OCI-LY1 (cell line): ENCODE results near the gene PTPN6.

ENCODE experiments used
- H2AFZ ChIP-seq: fragments of 200-600 bp; sonication (generic), shearing (Covaris generic); 2 replicates; pipeline ENCODE4 v1.6.0; 2014; ENCODE audit warnings: antibody characterized with exemption, mild to moderate bottlenecking, low read length
- H3F3A ChIP-seq: fragments of 200-600 bp; sonication (generic), shearing (Covaris generic); 2 replicates; pipeline ENCODE4 v1.6.0; 2014; ENCODE audit warnings: mild to moderate bottlenecking, antibody characterized with exemption, low read length, moderate library complexity; ENCODE audit not compliant: insufficient read depth
- H3K27ac ChIP-seq: fragments of 200-600 bp; sonication (generic); 2 replicates; pipeline ENCODE4 v1.5.1; 2014; ENCODE audit warnings: low read length, mixed run types, mild to moderate bottlenecking, low read depth; ENCODE audit not compliant: poor library complexity, severe bottlenecking
- H3K27me3 ChIP-seq: fragments of 200-600 bp; sonication (generic); 2 replicates; pipeline ENCODE4 v1.6.0; 2014; ENCODE audit warnings: antibody characterized with exemption, mild to moderate bottlenecking, low read length, moderate library complexity; ENCODE audit not compliant: insufficient read depth
- H3K36me3 ChIP-seq: fragments of 200-600 bp; sonication (generic); 2 replicates; pipeline ENCODE4 v1.6.1; 2014; ENCODE audit warnings: mild to moderate bottlenecking, antibody characterized with exemption, low read length, moderate library complexity, mixed read lengths; ENCODE audit not compliant: insufficient read depth
- H3K4me1 ChIP-seq: fragments of 200-600 bp; sonication (generic); 2 replicates; pipeline ENCODE4 v1.5.1; 2014; ENCODE audit warnings: mild to moderate bottlenecking, low read length, moderate library complexity; ENCODE audit not compliant: insufficient read depth, severe bottlenecking
- H3K4me2 ChIP-seq: fragments of 200-600 bp; sonication (generic), shearing (Covaris generic); 2 replicates; pipeline ENCODE4 v1.6.1; 2014; ENCODE audit warnings: low read length
- H3K4me3 ChIP-seq: fragments of 200-600 bp; sonication (generic); 2 replicates; pipeline ENCODE4 v1.5.1; 2014; ENCODE audit warnings: low read length, low read depth, mild to moderate bottlenecking, mixed read lengths; ENCODE audit not compliant: poor library complexity, severe bottlenecking
- H3K79me2 ChIP-seq: fragments of 200-600 bp; shearing (Covaris generic); 2 replicates; pipeline ENCODE4 v1.6.1; 2016; ENCODE audit warnings: mixed run types, low read length, mixed read lengths; ENCODE audit not compliant: insufficient read depth
- H3K9ac ChIP-seq: fragments of 200-600 bp; sonication (generic), shearing (Covaris generic); 2 replicates; pipeline ENCODE4 v1.6.1; 2014; ENCODE audit warnings: mild to moderate bottlenecking, low read length, mixed read lengths
- H3K9me2 ChIP-seq: fragments of 200-600 bp; sonication (generic), shearing (Covaris generic); 2 replicates; pipeline ENCODE4 v1.6.1; 2014; ENCODE audit warnings: low read depth, mild to moderate bottlenecking, low read length, mixed read lengths
- H3K9me3 ChIP-seq: fragments of 200-600 bp; shearing (Covaris generic); 2 replicates; pipeline ENCODE4 v1.6.1; 2014; ENCODE audit warnings: low read length, mixed read lengths
- H4K20me1 ChIP-seq: fragments of 200-600 bp; sonication (generic), shearing (Covaris generic); 2 replicates; pipeline ENCODE4 v1.6.0; 2016; ENCODE audit warnings: mild to moderate bottlenecking, low read length; ENCODE audit not compliant: insufficient read depth
- EZH2 ChIP-seq: fragments of 200-600 bp; sonication (generic), shearing (Covaris generic); IDR thresholded peaks from 2 replicates; pipeline ENCODE4 v1.8.0; 2017; ENCODE audit warnings: borderline replicate concordance, mixed run types, mild to moderate bottlenecking, antibody characterized with exemption, low read length, moderate library complexity, mixed read lengths
- TF ChIP-seq, protein P1 (sequence below): fragments of 200-600 bp; sonication (generic), shearing (Covaris generic); IDR thresholded peaks from 2 replicates; pipeline ENCODE4 v1.5.1; 2017; ENCODE audit warnings: mild to moderate bottlenecking, antibody characterized with exemption, low read length, moderate library complexity, mixed read lengths

Gene PTPN6

DNA sequence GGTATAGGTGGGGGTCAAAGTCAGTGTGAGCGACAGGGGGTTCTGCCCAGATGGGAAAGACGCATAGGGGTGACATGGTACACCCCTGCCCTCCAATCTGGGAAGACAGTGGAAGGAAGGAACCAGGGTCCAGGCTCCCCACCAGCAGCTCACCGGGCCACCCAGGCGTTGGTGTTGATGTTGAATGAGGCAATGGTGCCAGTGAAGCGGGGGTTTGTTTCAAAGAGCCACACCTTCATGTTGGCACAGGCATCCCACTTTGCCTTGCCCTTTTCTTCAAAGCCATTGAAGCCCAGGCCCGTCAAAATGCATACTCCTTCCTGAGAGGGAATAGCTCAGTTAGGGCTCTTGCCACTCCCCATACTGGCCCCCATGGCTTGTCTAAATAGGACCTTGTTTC lies 27.0 kb downstream of the PTPN6 start:
- Histone ChIP-seq H3K79me2 (no peaks in the 10 kb centered on the region), H3K4me3 (no peak overlapping the region), H3K27me3 (no peaks in the 10 kb centered on the region), H3K27ac (no peak overlapping the region), H3F3A (no peaks in the 10 kb centered on the region), H3K36me3 (peaks cover 93% of the 10 kb centered on the region), H3K4me1 (no peaks in the 10 kb centered on the region), H3K4me2 (no peak overlapping the region), H2AFZ (no peak overlapping the region), H3K9me2 (no peaks in the 10 kb centered on the region), H3K9me3 (no peaks in the 10 kb centered on the region), H3K9ac (no peak overlapping the region), H4K20me1 (no peaks in the 10 kb centered on the region)
- TF ChIP-seq, protein P1, sequence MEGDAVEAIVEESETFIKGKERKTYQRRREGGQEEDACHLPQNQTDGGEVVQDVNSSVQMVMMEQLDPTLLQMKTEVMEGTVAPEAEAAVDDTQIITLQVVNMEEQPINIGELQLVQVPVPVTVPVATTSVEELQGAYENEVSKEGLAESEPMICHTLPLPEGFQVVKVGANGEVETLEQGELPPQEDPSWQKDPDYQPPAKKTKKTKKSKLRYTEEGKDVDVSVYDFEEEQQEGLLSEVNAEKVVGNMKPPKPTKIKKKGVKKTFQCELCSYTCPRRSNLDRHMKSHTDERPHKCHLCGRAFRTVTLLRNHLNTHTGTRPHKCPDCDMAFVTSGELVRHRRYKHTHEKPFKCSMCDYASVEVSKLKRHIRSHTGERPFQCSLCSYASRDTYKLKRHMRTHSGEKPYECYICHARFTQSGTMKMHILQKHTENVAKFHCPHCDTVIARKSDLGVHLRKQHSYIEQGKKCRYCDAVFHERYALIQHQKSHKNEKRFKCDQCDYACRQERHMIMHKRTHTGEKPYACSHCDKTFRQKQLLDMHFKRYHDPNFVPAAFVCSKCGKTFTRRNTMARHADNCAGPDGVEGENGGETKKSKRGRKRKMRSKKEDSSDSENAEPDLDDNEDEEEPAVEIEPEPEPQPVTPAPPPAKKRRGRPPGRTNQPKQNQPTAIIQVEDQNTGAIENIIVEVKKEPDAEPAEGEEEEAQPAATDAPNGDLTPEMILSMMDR, result no peak
- TF ChIP-seq EZH2, result no peak

DNA sequence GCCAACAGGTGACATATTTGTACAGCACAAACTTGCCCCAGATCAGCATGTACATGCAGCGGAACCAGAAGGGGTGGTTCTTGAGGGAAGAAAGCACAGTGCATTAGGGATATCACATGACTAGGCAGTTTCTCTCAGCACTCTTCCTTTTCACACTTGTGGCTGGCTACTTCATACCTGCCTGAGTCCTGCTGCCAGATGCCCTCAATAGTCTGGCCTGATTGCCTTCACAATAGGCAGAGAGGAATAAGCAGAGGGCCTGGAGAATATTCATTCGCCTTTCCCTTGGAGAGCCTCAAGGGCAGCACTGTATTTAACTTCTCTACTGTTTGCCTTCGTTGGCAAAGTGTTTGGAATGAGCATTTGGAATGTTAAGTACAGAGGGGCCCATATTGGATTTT lies 27.5 kb downstream of the PTPN6 start:
- Histone ChIP-seq H3K4me2 (no peak overlapping the region), H3K4me3 (no peak overlapping the region), H3K79me2 (no peaks in the 10 kb centered on the region), H3K9ac (no peak overlapping the region), H3K27ac (no peak overlapping the region), H3K9me3 (no peaks in the 10 kb centered on the region), H3K4me1 (no peaks in the 10 kb centered on the region), H3K36me3 (peaks cover 96% of the 10 kb centered on the region), H3F3A (no peaks in the 10 kb centered on the region), H3K9me2 (no peaks in the 10 kb centered on the region), H4K20me1 (no peaks in the 10 kb centered on the region), H3K27me3 (no peaks in the 10 kb centered on the region), H2AFZ (no peak overlapping the region)
- TF ChIP-seq, protein P1, result no peak
- TF ChIP-seq EZH2, result no peak

DNA sequence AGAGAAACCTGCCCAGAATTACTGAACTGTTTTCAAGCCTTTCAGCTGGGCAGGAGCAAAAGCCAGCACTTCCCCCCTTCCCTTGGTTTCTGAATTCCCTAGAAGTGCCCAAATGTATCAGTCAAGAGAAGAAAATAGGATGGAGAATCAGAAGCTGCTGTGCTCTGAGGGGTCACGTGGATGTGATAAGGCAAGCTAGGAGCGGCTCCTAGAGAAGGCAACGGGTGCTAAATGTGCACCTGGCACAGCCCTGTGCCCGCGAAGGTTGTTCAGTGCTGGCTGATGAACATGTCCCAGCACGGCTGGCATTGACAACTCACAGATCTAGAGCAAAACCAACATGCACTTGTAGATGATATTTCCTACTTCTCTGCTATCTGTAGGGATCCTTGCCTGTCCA lies 27.9 kb downstream of the PTPN6 start:
- Histone ChIP-seq H3K79me2 (no peaks in the 10 kb centered on the region), H3K4me1 (no peaks in the 10 kb centered on the region), H3K4me3 (no peak overlapping the region), H3K27me3 (no peaks in the 10 kb centered on the region), H3K9ac (no peak overlapping the region), H3K36me3 (peaks cover 96% of the 10 kb centered on the region), H3F3A (no peaks in the 10 kb centered on the region), H3K4me2 (no peak overlapping the region), H3K9me3 (no peaks in the 10 kb centered on the region), H2AFZ (no peak overlapping the region), H3K27ac (no peak overlapping the region), H4K20me1 (no peaks in the 10 kb centered on the region), H3K9me2 (no peaks in the 10 kb centered on the region)
- TF ChIP-seq, protein P1, result no peak
- TF ChIP-seq EZH2, result no peak
